ENCODE data around the gene NEK3.

Gene NEK3

GRCh38 chr13:52118595-52118994 lies 40.8 kb downstream of the NEK3 start:
- TF ChIP-seq GATA2 (IDR thresholded peaks at IDR 0.05; ENCODE audit: low read depth, low read length) (no peak), GATA3 (IDR thresholded peaks at IDR 0.05; ENCODE audit: low read depth, low read length) (no peak)

- TF ChIP-seq GATA3 (IDR thresholded peaks at IDR 0.05; ENCODE audit: low read depth, low read length) (no peak), GATA2 (IDR thresholded peaks at IDR 0.05; ENCODE audit: low read depth, low read length) (no peak)
Measured at GRCh38 chr13:52118095-52118494, 41.3 kb downstream of the NEK3 start.

GRCh38 chr13:52112591-52112990 lies 46.8 kb downstream of the NEK3 start:
- TF ChIP-seq GATA2 (IDR thresholded peaks at IDR 0.05; ENCODE audit: low read depth, low read length) (no peak), GATA3 (IDR thresholded peaks at IDR 0.05; ENCODE audit: low read depth, low read length) (no peak)

- TF ChIP-seq GATA3 (IDR thresholded peaks at IDR 0.05; ENCODE audit: low read depth, low read length) (no peak), GATA2 (IDR thresholded peaks at IDR 0.05; ENCODE audit: low read depth, low read length) (no peak)
Measured at GRCh38 chr13:52109116-52109670, 50.2 kb downstream of the NEK3 start.

GRCh38 chr13:52105841-52106240 lies 53.6 kb downstream of the NEK3 start:
- TF ChIP-seq GATA2 (IDR thresholded peaks at IDR 0.05; ENCODE audit: low read depth, low read length) (no peak), GATA3 (IDR thresholded peaks at IDR 0.05; ENCODE audit: low read depth, low read length) (no peak)

- no peak for TF ChIP-seq GATA3 (IDR thresholded peaks at IDR 0.05; ENCODE audit: low read depth, low read length)
- TF ChIP-seq GATA2 (IDR thresholded peaks at IDR 0.05; ENCODE audit: low read depth, low read length) = no peak
Measured at GRCh38 chr13:52104624-52105023, 54.8 kb downstream of the NEK3 start.

GRCh38 chr13:52103386-52103785 lies 56.0 kb downstream of the NEK3 start:
- no peak for TF ChIP-seq GATA3 (IDR thresholded peaks at IDR 0.05; ENCODE audit: low read depth, low read length)
- TF ChIP-seq GATA2 (IDR thresholded peaks at IDR 0.05; ENCODE audit: low read depth, low read length) = no peak

GRCh38 chr13:52097197-52097596 lies 62.2 kb downstream of the NEK3 start:
- TF ChIP-seq GATA3 (IDR thresholded peaks at IDR 0.05; ENCODE audit: low read depth, low read length) (no peak), GATA2 (IDR thresholded peaks at IDR 0.05; ENCODE audit: low read depth, low read length) (no peak)

GRCh38 chr13:52096748-52097147 lies 62.6 kb downstream of the NEK3 start:
- TF ChIP-seq GATA2 (IDR thresholded peaks at IDR 0.05; ENCODE audit: low read depth, low read length) (no peak), GATA3 (IDR thresholded peaks at IDR 0.05; ENCODE audit: low read depth, low read length) (no peak)

- TF ChIP-seq GATA3 (IDR thresholded peaks at IDR 0.05; ENCODE audit: low read depth, low read length) (no peak), GATA2 (IDR thresholded peaks at IDR 0.05; ENCODE audit: low read depth, low read length) (no peak)
Measured at GRCh38 chr13:52096062-52096461, 63.3 kb downstream of the NEK3 start.

GRCh38 chr13:52092087-52092486 lies 67.3 kb downstream of the NEK3 start:
- no peak for TF ChIP-seq GATA2 (IDR thresholded peaks at IDR 0.05; ENCODE audit: low read depth, low read length)
- no peak for TF ChIP-seq GATA3 (IDR thresholded peaks at IDR 0.05; ENCODE audit: low read depth, low read length)

GRCh38 chr13:52091473-52091872 lies 67.9 kb downstream of the NEK3 start:
- TF ChIP-seq GATA3 (IDR thresholded peaks at IDR 0.05; ENCODE audit: low read depth, low read length) (no peak), GATA2 (IDR thresholded peaks at IDR 0.05; ENCODE audit: low read depth, low read length) (no peak)

GRCh38 chr13:52085421-52085820 lies 74.0 kb downstream of the NEK3 start:
- TF ChIP-seq GATA3 (IDR thresholded peaks at IDR 0.05; ENCODE audit: low read depth, low read length) = no peak
- TF ChIP-seq GATA2 (IDR thresholded peaks at IDR 0.05; ENCODE audit: low read depth, low read length) = no peak

Measured in SH-SY5Y (cell line).